Measurements from ENCODE around the gene ZNF215.
"Not testable (repeated sequence)": the region's sequence is repeated elsewhere in the genome, so short reads cannot be mapped to it uniquely, and the experiment has no call there.

The ZNF215 gene

GRCh38 chr11:6941970-6942369 lies 15.7 kb downstream of the ZNF215 start:
- DNase-seq (ENCODE audit: low read depth), result no peak

- DNase-seq (ENCODE audit: low read depth), result no peak
Measured at GRCh38 chr11:6943131-6943530, 16.9 kb downstream of the ZNF215 start.

- DNase-seq (ENCODE audit: low read depth), result not testable (repeated sequence)
Measured at GRCh38 chr11:6954248-6954647, 28.0 kb downstream of the ZNF215 start.

GRCh38 chr11:6962141-6962540 lies 35.9 kb downstream of the ZNF215 start:
- DNase-seq (ENCODE audit: low read depth), result no peak

GRCh38 chr11:6962673-6963072 lies 36.4 kb downstream of the ZNF215 start:
- no peak for DNase-seq (ENCODE audit: low read depth)

- no peak for DNase-seq (ENCODE audit: low read depth)
Measured at GRCh38 chr11:6968816-6969215, 42.6 kb downstream of the ZNF215 start.

- not testable (repeated sequence) for DNase-seq (ENCODE audit: low read depth)
Measured at GRCh38 chr11:6969854-6970253, 43.6 kb downstream of the ZNF215 start.

- no peak for DNase-seq (ENCODE audit: low read depth)
Measured at GRCh38 chr11:6979365-6979764, 53.1 kb downstream of the ZNF215 start.

- DNase-seq (ENCODE audit: low read depth), result no peak
Measured at GRCh38 chr11:6986487-6986886, 60.3 kb downstream of the ZNF215 start.

- DNase-seq (ENCODE audit: low read depth), result no peak
Measured at GRCh38 chr11:6988506-6988905, 62.3 kb downstream of the ZNF215 start.

- DNase-seq (ENCODE audit: low read depth), result no peak
Measured at GRCh38 chr11:6991227-6991626, 65.0 kb downstream of the ZNF215 start.

GRCh38 chr11:6992026-6992425 lies 65.8 kb downstream of the ZNF215 start:
- no peak for DNase-seq (ENCODE audit: low read depth)

- DNase-seq (ENCODE audit: low read depth), result no peak
Measured at GRCh38 chr11:6992457-6993417, 66.5 kb downstream of the ZNF215 start.

GRCh38 chr11:6995703-6996102 lies 69.5 kb downstream of the ZNF215 start:
- no peak for DNase-seq (ENCODE audit: low read depth)

GRCh38 chr11:7004482-7004881 lies 78.3 kb downstream of the ZNF215 start:
- DNase-seq (ENCODE audit: low read depth), result no peak
